Measurements from ENCODE around the gene CSNK2A2. TPM values are rescaled to one million over a fixed set of nuclear protein-coding genes. Genes with fewer than 3 reads are reported as not detected.

CSNK2A2 gene
- total RNA-seq, 2 donors from 2014 or later, result 29.2 to 40.1 TPM

- H3K9me3 ChIP-seq, result no peaks in the 10 kb centered on the region
- DNase-seq (ENCODE audit: low spot score), result no peak
- H3K36me3 ChIP-seq, result peaks cover 44% of the 10 kb centered on the region
- H3K4me3 ChIP-seq, result no peak overlapping the region
- no peaks in the 10 kb centered on the region for H3K4me1 ChIP-seq (ENCODE audit: control insufficient read depth in 1 of 2, low read depth in 2 of 2)
- TF ChIP-seq CTCF (IDR thresholded peaks at IDR 0.05), result no peak
- ATAC-seq (ENCODE audit: insufficient number of reproducible peaks, low FRiP score, low read depth), result no peak
- H3K27me3 ChIP-seq (replicated peaks; ENCODE audit: insufficient read depth), result no peaks in the 10 kb centered on the region
- no peak overlapping the region for H3K27ac ChIP-seq
Observed at GRCh38 chr16:58170223-58170622, 27.7 kb downstream of the CSNK2A2 start.

GRCh38 chr16:58160855-58161254 is 37.1 kb downstream of the CSNK2A2 start:
- TF ChIP-seq CTCF (IDR thresholded peaks at IDR 0.05), result no peak
- Histone ChIP-seq H3K27ac (no peak overlapping the region), H3K36me3 (peaks cover 50% of the 10 kb centered on the region), H3K4me1 (ENCODE audit: control insufficient read depth in 1 of 2, low read depth in 2 of 2) (no peaks in the 10 kb centered on the region), H3K9me3 (no peaks in the 10 kb centered on the region), H3K27me3 (replicated peaks; ENCODE audit: insufficient read depth) (no peaks in the 10 kb centered on the region), H3K4me3 (no peak overlapping the region)
- no peak for ATAC-seq (ENCODE audit: insufficient number of reproducible peaks, low FRiP score, low read depth)
- no peak for DNase-seq (ENCODE audit: low spot score)

GRCh38 chr16:58158725-58159124 is 39.2 kb downstream of the CSNK2A2 start:
- peaks cover 33% of the 10 kb centered on the region for H3K36me3 ChIP-seq

GRCh38 chr16:58157951-58158540 is 39.9 kb downstream of the CSNK2A2 start:
- no peaks in the 10 kb centered on the region for H3K4me1 ChIP-seq (ENCODE audit: control insufficient read depth in 1 of 2, low read depth in 2 of 2)
- no peaks in the 10 kb centered on the region for H3K27me3 ChIP-seq (replicated peaks; ENCODE audit: insufficient read depth)
- H3K27ac ChIP-seq, result no peak overlapping the region
- peaks cover 29% of the 10 kb centered on the region for H3K36me3 ChIP-seq
- ATAC-seq (ENCODE audit: insufficient number of reproducible peaks, low FRiP score, low read depth), result no peak
- no peak overlapping the region for H3K4me3 ChIP-seq
- no peak for TF ChIP-seq CTCF (IDR thresholded peaks at IDR 0.05)
- H3K9me3 ChIP-seq, result no peaks in the 10 kb centered on the region
- no peak for DNase-seq (ENCODE audit: low spot score)

More at GRCh38 chr16:58158725-58159124, 39.2 kb downstream of the CSNK2A2 start:
- no peaks in the 10 kb centered on the region for H3K4me1 ChIP-seq (ENCODE audit: control insufficient read depth in 1 of 2, low read depth in 2 of 2)
- ATAC-seq (ENCODE audit: insufficient number of reproducible peaks, low FRiP score, low read depth) (no peak), DNase-seq (ENCODE audit: low spot score) (no peak)
- no peak for TF ChIP-seq CTCF (IDR thresholded peaks at IDR 0.05)
- H3K27ac ChIP-seq, result no peak overlapping the region
- no peaks in the 10 kb centered on the region for H3K9me3 ChIP-seq
- no peaks in the 10 kb centered on the region for H3K27me3 ChIP-seq (replicated peaks; ENCODE audit: insufficient read depth)
- H3K4me3 ChIP-seq, result no peak overlapping the region

GRCh38 chr16:58157239-58157638 is 40.7 kb downstream of the CSNK2A2 start:
- no peaks in the 10 kb centered on the region for H3K27me3 ChIP-seq (replicated peaks; ENCODE audit: insufficient read depth)
- H3K9me3 ChIP-seq, result no peaks in the 10 kb centered on the region
- no peak for ATAC-seq (ENCODE audit: insufficient number of reproducible peaks, low FRiP score, low read depth)
- H3K27ac ChIP-seq, result no peak overlapping the region
- peaks cover 24% of the 10 kb centered on the region for H3K36me3 ChIP-seq
- no peaks in the 10 kb centered on the region for H3K4me1 ChIP-seq (ENCODE audit: control insufficient read depth in 1 of 2, low read depth in 2 of 2)
- DNase-seq (ENCODE audit: low spot score), result no peak
- no peak for TF ChIP-seq CTCF (IDR thresholded peaks at IDR 0.05)
- no peak overlapping the region for H3K4me3 ChIP-seq

All from thoracic aorta (tissue), 2 donors.